GM23338 (cell line): ENCODE data around the gene B4GALT5.

Experiments
- EZH2 ChIP-seq: fragments of 200-600 bp; sonication (generic); IDR thresholded peaks from one replicate; pipeline ENCODE4 v1.8.0; 2017; ENCODE audit warnings: antibody characterized with exemption, mild to moderate bottlenecking, low read depth; ENCODE audit not compliant: unreplicated experiment
- POLR2AphosphoS5 ChIP-seq: IDR thresholded peaks from 2 replicates; pipeline ENCODE4 v1.6.1; 2016; ENCODE audit warnings: antibody characterized with exemption, low read depth
- TF ChIP-seq, protein P1 (sequence below), 2 experiments: fragments of 200-600 bp in 1 of 2; sonication (generic) in 1 of 2; conservative IDR thresholded peaks; 2 replicates each; pipeline versions ENCODE4 v1.5.1 to v1.6.1; 2016 to 2017; ENCODE audit warnings: antibody characterized with exemption in 2 of 2, low read depth in 2 of 2, mild to moderate bottlenecking in 2 of 2, moderate library complexity in 1 of 2

DNA sequence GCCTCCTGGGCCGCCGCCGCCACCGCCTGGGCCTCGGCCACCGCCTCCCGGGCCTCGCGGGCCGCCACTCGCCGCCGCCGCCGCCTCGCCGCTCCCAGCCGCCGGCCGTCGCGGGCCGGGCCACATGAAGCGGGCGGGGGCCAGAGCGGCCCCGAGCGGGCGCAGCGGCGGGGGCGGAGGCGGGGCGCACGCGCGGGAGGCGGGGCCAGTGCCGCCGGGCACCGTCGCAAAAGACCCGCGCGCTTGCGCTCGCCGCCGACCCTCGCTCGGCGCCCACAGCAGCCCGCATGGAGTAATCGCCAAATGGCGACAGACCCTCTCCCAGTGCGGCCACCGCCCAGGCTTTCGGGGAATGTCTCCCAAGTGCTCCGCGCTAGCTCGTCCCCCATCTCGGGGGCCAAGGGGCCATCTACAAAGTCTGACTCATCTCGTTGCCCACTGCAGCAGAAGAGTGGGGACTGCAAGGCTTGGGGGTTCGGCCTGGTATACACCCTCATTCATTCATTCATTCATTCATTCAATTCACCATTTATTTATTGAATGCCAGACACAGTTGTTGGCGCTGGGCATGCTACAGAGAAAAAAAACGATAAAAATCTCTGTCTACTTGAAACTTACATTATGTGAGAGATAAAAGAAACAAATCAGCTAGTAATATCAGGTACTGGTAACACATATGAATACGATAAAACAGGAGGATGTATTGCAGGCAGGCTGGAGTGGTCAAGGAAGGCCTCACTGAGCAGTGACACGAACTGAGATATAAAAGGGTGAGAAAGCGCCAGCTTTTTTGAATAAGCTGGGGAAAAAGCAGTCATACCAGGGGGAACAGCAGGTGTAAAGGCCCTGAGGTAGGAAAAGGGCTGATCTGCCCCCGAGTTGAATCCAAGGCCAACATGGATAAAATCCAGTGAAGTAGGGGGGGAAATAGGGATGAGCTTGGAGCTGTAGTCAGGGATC, at the start of gene B4GALT5:
- TF ChIP-seq, protein P1, sequence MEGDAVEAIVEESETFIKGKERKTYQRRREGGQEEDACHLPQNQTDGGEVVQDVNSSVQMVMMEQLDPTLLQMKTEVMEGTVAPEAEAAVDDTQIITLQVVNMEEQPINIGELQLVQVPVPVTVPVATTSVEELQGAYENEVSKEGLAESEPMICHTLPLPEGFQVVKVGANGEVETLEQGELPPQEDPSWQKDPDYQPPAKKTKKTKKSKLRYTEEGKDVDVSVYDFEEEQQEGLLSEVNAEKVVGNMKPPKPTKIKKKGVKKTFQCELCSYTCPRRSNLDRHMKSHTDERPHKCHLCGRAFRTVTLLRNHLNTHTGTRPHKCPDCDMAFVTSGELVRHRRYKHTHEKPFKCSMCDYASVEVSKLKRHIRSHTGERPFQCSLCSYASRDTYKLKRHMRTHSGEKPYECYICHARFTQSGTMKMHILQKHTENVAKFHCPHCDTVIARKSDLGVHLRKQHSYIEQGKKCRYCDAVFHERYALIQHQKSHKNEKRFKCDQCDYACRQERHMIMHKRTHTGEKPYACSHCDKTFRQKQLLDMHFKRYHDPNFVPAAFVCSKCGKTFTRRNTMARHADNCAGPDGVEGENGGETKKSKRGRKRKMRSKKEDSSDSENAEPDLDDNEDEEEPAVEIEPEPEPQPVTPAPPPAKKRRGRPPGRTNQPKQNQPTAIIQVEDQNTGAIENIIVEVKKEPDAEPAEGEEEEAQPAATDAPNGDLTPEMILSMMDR (conservative IDR thresholded peaks at IDR 0.05; ENCODE audit: low read depth in 2 of 2), result no peak
- no peak for TF ChIP-seq EZH2
- TF ChIP-seq POLR2AphosphoS5, result peak; percentile 36; the same call in 1 of the 2 replicates
